Ovary (tissue), 9 donors: ENCODE measurements around the gene HEXIM2. TPM values are rescaled to one million over a fixed set of nuclear protein-coding genes. Genes with fewer than 3 reads are reported as not detected.
A peak's percentile ranks its signal among the peaks of the same experiment; 100 is the strongest.

Experiments used
- DNase-seq, 5 donors: peaks; one replicate each; pipeline ENCODE4 v3.0.0-alpha.2; 2019 to 2020
- H3K27ac ChIP-seq, 2 donors: fragments of 200-600 bp; one replicate each; pipeline versions ENCODE4 v1.5.1 to v1.8.0; 2019 to 2022
- H3K27me3 ChIP-seq: fragments of 200-600 bp; one replicate; pipeline ENCODE4 v1.8.0; 2022
- H3K36me3 ChIP-seq: fragments of 200-600 bp; sonication (generic); one replicate; pipeline ENCODE4 v1.5.1; 2019
- H3K4me1 ChIP-seq: one replicate; pipeline ENCODE4 v1.8.1; 2013; ENCODE audit warnings: mild to moderate bottlenecking, moderate library complexity; ENCODE audit not compliant: insufficient read depth
- H3K4me3 ChIP-seq: fragments of 200-600 bp; sonication (generic); one replicate; pipeline ENCODE4 v1.5.1; 2017
- H3K9me3 ChIP-seq, 2 donors: fragments of 200-600 bp in 1 of 2; sonication (generic) in 1 of 2; one replicate each; pipeline versions ENCODE4 v1.5.1 to v1.8.1; 2013 to 2019; ENCODE audit warnings: mild to moderate bottlenecking in 1 of 2, moderate library complexity in 1 of 2
- CTCF ChIP-seq, 3 donors: fragments of 450-650 bp in 2 of 3; fragments of 200-600 bp in 1 of 3; IDR thresholded peaks; one replicate each; pipeline versions ENCODE4 v1.5.1 to v1.8.0; 2016 to 2022; ENCODE audit warnings: antibody characterized with exemption in 3 of 3, mild to moderate bottlenecking in 1 of 3
- EP300 ChIP-seq: sonication (generic); formaldehyde crosslinking; IDR thresholded peaks from one replicate; pipeline ENCODE4 v1.6.1; 2017; ENCODE audit warnings: antibody characterized with exemption
- POLR2A ChIP-seq: fragments of 450-650 bp; IDR thresholded peaks from one replicate; pipeline ENCODE4 v1.6.1; 2017; ENCODE audit warnings: antibody characterized with exemption, mild to moderate bottlenecking, moderate library complexity
- WGBS, 3 donors: extraction: QIAGEN DNeasy Blood & Tissue Kit in 1 of 3; methylation state at CpG; one replicate each; pipeline versions ENCODE4 v1.1.5 to v1.1.7; 2013 to 2017; 5-methylcytosine and 5-hydroxymethylcytosine counted together
- intact Hi-C, 4 donors: fragments of 100-400 bp; cut with DNase I; formaldehyde crosslinking; loops; one replicate each; pipeline versions ENCODE4 v1.11.0 to v1.15.1; 2022 to 2023
- polyA plus RNA-seq, 2 donors: library from polyadenylated mRNA; stranded (reverse); fragments of 200-250 nt in 1 of 2; fragments of 350-450 nt in 1 of 2; fragmentation: Illumina TruSeq in 1 of 2; extraction: RNeasy Lipid Tissue Mini Kit (QIAGEN cat#74804) in 1 of 2; gene quantifications; one replicate each; pipeline ENCODE4 v1.2.3, GENCODE V29; 2013 to 2014
- total RNA-seq, 7 donors: library from RNA; depleted of rRNA in 2 of 7; stranded (reverse); fragments of >200 nt in 2 of 7; fragmentation: NEBNext Ultra II Directional in 3 of 7; extraction: Animal tissue kit (Norgen Biotek cat#: 25700) in 3 of 7; gene quantifications; one replicate each; pipeline versions ENCODE4 v1.1.0 to v1.2.4, GENCODE V29; 2016 to 2023
- donor health status: DM: no; HTN: no; CAD: no; lungs with moderate emphysema.
- donor health status: DM: no; HTN: no; CAD: no.
- donor health status: Bipolar disorder and iron deficiency.
- donor health status: DM: yes; HTN: yes; CAD: no.
- donor health status: DM: no; HTN: no; CAD: no.
- donor health status: DM: yes; HTN: yes; CAD: no.

HEXIM2 gene
- total and polyA plus RNA-seq, 9 donors: 1.7 to 9.1 (median 5.5) TPM

- DNase-seq: peak in 2 of 5 donors; percentile 29 to 30
- WGBS, 3 donors: 83 to 86% (median 84%) methylated on average over 14 of the region's 14 CpGs
- H3K27me3 ChIP-seq: no peaks in the 10 kb centered on the region
- TF ChIP-seq CTCF (IDR thresholded peaks at IDR 0.05): no peak
- no peak for TF ChIP-seq POLR2A
- no peak for TF ChIP-seq EP300
- H3K4me3 ChIP-seq: no peak overlapping the region
- no peaks in the 10 kb centered on the region for H3K9me3 ChIP-seq
- intact Hi-C loops: loop anchor here in 2 of 4 donors (5.0 to 10.0 kb wide), 2 partner anchors 58 to 176 kb away; partner anchors contain the start of gene MAP3K14 (in 1 of the 2)
- H3K27ac ChIP-seq: no peak overlapping the region
- no peaks in the 10 kb centered on the region for H3K4me1 ChIP-seq
- H3K36me3 ChIP-seq: no peaks in the 10 kb centered on the region
Measured at GRCh38 chr17:45138911-45139532, 22.7 kb upstream of the HEXIM2 start.

- peak in 1 of 5 donors; percentile 13 for DNase-seq
- H3K36me3 ChIP-seq: no peaks in the 10 kb centered on the region
- no peaks in the 10 kb centered on the region for H3K4me1 ChIP-seq
- no peak for TF ChIP-seq POLR2A
- no peak for TF ChIP-seq EP300
- TF ChIP-seq CTCF (IDR thresholded peaks at IDR 0.05): no peak
- no peaks in the 10 kb centered on the region for H3K9me3 ChIP-seq
- H3K4me3 ChIP-seq: no peak overlapping the region
- intact Hi-C loops: loop anchor here in 2 of 4 donors (5.0 to 10.0 kb wide), 2 partner anchors 58 to 175 kb away; partner anchors contain the start of gene MAP3K14 (in 1 of the 2)
- WGBS, 3 donors: 73 to 84% (median 75%) methylated on average over 4 of the region's 4 CpGs
- no peak overlapping the region for H3K27ac ChIP-seq
- H3K27me3 ChIP-seq: no peaks in the 10 kb centered on the region
Measured at GRCh38 chr17:45139533-45139920, 22.1 kb upstream of the HEXIM2 start.

GRCh38 chr17:45143094-45143670 lies 18.5 kb upstream of the HEXIM2 start:
- H3K27ac ChIP-seq: peak overlapping the region; percentile 89 to 98
- peak in 2 of 5 donors; percentile 20 to 48 for DNase-seq
- H3K27me3 ChIP-seq: no peaks in the 10 kb centered on the region
- intact Hi-C loops: no loop called here
- peak overlapping the region; percentile 47 for H3K4me3 ChIP-seq
- no peaks in the 10 kb centered on the region for H3K9me3 ChIP-seq
- no peaks in the 10 kb centered on the region for H3K36me3 ChIP-seq
- TF ChIP-seq POLR2A (no peak), EP300 (no peak), CTCF (IDR thresholded peaks at IDR 0.05) (no peak)
- 72 to 76% (median 76%) methylated on average over 13 of the region's 13 CpGs for WGBS, 3 donors
- H3K4me1 ChIP-seq: peaks cover 9% of the 10 kb centered on the region

- Histone ChIP-seq H3K27ac (peak overlapping the region; percentile 89 to 98), H3K36me3 (no peaks in the 10 kb centered on the region), H3K9me3 (no peaks in the 10 kb centered on the region), H3K4me1 (peaks cover 9% of the 10 kb centered on the region), H3K4me3 (peak overlapping the region; percentile 47), H3K27me3 (no peaks in the 10 kb centered on the region)
- intact Hi-C loops: no loop called here
- WGBS, 3 donors: 1 to 3% (median 3%) methylated on average over 21 of the region's 21 CpGs
- TF ChIP-seq CTCF (IDR thresholded peaks at IDR 0.05) (peak in 1 of 3 donors; percentile 8), EP300 (no peak), POLR2A (peak; percentile 49)
- DNase-seq: peak; percentile 93 to 96 (median 94)
Measured at GRCh38 chr17:45143767-45144198, 17.9 kb upstream of the HEXIM2 start.
